Neural crest cell (in vitro differentiated cells): ENCODE data around the gene C1orf159. TPM values are rescaled to one million over a fixed set of nuclear protein-coding genes. Genes with fewer than 3 reads are reported as not detected.
A peak's percentile ranks its signal among the peaks of the same experiment; 100 is the strongest.

Experiments
- DNase-seq: peaks from one replicate; pipeline ENCODE4 v3.0.0; 2021; ENCODE audit warnings: low read depth, mixed read lengths, low spot score
- H3K27ac Mint-ChIP-seq: one replicate; pipeline ENCODE4 v1.8.0; 2021; ENCODE audit warnings: mild to moderate bottlenecking, mixed read lengths; ENCODE audit not compliant: unreplicated experiment
- H3K27me3 Mint-ChIP-seq: 2 replicates; pipeline ENCODE4 v1.8.0; 2021; ENCODE audit warnings: low read depth, mild to moderate bottlenecking, mixed read lengths
- H3K36me3 Mint-ChIP-seq: 2 replicates; pipeline ENCODE4 v1.8.0; 2021; ENCODE audit warnings: low read depth, mild to moderate bottlenecking, mixed read lengths
- H3K4me1 Mint-ChIP-seq: 2 replicates; pipeline ENCODE4 v1.8.0; 2021; ENCODE audit warnings: mixed read lengths
- H3K4me3 Mint-ChIP-seq: one replicate; pipeline ENCODE4 v1.8.0; 2021; ENCODE audit warnings: mild to moderate bottlenecking, mixed read lengths
- H3K9me3 Mint-ChIP-seq: 2 replicates; pipeline ENCODE4 v1.8.0; 2021; ENCODE audit warnings: mixed read lengths
- total RNA-seq: library from RNA; stranded (reverse); gene quantifications from 2 replicates; pipeline ENCODE4 v1.2.1, GENCODE V29; 2021
- TF ChIP-seq, protein P1 (sequence below): fragments of 200-600 bp; sonication (generic); conservative IDR thresholded peaks from 2 replicates; pipeline ENCODE4 v1.5.0; 2021; ENCODE audit warnings: antibody characterized with exemption, mild to moderate bottlenecking

The C1orf159 gene
- total RNA-seq, 1 donor from 2014 or later: 26.1 TPM

DNA sequence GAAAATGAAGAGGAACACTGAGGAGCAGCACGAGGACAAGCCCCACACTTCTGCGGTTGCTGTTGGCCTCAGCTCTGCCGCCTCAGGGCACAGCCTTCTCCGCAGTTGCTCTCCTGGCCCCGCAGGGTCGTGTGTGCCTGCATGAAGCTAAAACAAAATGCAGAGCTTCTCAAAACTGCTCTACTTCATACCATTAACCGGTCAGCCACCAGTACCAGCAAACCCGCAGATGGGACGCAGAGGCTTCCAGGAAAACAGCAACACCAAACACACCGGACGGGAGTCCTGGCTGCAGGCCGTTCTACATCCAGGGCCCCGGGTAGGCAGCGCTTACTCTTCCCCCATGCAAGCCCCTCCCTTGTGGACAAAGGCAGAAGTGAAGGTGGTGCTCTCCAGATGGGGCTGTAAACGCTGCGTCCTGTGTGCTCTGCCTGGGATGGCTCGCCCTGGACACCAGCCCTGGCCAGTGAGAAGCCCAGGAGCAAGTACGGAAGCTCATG lies 7.1 kb upstream of the C1orf159 start:
- peak overlapping the region; percentile 47 for H3K4me3 Mint-ChIP-seq
- H3K27ac Mint-ChIP-seq: peak overlapping the region; percentile 78

DNA sequence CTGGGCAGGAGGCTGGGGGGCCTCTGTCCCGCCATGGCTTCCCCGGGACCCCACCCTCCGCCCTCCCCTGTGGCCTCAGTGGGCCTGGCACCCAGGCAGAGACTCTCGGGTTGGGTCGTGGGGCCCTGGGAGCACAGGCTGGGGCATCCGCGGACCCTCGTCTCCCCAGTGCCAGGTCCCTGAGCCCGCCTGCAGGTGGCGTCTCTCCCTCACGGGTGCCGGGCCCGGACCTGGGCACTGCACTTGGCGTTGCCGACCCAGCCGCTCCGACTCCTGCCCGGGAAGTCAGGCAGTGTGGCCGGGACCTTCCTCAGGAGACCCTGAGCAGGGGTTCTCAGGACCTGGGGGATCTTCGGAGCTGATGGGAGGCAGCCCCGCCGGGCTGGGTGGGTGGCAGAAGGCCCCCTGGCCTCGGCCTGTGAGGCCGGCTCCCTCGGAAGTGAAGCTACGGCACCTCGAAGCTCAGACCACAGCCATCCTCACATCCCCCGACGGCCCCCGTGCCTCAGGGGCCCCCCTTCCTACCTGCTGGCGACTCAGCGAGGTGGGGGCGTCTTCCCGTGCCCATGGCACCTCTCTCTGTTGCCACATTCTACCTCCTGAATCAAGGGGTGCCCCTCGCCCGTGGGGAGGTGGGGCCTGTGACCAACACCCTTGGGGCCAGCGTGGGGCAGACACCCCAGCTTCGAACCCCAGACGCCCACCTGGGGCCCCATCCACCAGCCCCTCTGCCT lies 6.4 kb upstream of the C1orf159 start:
- H3K36me3 Mint-ChIP-seq: peaks cover 3% of the 10 kb centered on the region
- H3K27ac Mint-ChIP-seq: no peak overlapping the region
- H3K4me3 Mint-ChIP-seq: no peak overlapping the region
- H3K4me1 Mint-ChIP-seq: peaks cover 15% of the 10 kb centered on the region
- TF ChIP-seq, protein P1, sequence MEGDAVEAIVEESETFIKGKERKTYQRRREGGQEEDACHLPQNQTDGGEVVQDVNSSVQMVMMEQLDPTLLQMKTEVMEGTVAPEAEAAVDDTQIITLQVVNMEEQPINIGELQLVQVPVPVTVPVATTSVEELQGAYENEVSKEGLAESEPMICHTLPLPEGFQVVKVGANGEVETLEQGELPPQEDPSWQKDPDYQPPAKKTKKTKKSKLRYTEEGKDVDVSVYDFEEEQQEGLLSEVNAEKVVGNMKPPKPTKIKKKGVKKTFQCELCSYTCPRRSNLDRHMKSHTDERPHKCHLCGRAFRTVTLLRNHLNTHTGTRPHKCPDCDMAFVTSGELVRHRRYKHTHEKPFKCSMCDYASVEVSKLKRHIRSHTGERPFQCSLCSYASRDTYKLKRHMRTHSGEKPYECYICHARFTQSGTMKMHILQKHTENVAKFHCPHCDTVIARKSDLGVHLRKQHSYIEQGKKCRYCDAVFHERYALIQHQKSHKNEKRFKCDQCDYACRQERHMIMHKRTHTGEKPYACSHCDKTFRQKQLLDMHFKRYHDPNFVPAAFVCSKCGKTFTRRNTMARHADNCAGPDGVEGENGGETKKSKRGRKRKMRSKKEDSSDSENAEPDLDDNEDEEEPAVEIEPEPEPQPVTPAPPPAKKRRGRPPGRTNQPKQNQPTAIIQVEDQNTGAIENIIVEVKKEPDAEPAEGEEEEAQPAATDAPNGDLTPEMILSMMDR: peak; percentile 93
- H3K27me3 Mint-ChIP-seq: peaks cover 35% of the 10 kb centered on the region
- DNase-seq: peak; percentile 83
- H3K9me3 Mint-ChIP-seq: no peaks in the 10 kb centered on the region

More for the DNA sequence above, 7.1 kb upstream of the C1orf159 start:
- DNase-seq: no peak
- Mint-ChIP-seq H3K4me1 (peaks cover 15% of the 10 kb centered on the region), H3K27me3 (peaks cover 28% of the 10 kb centered on the region), H3K9me3 (no peaks in the 10 kb centered on the region), H3K36me3 (peaks cover 3% of the 10 kb centered on the region)
- TF ChIP-seq, protein P1: peak; percentile 34

DNA sequence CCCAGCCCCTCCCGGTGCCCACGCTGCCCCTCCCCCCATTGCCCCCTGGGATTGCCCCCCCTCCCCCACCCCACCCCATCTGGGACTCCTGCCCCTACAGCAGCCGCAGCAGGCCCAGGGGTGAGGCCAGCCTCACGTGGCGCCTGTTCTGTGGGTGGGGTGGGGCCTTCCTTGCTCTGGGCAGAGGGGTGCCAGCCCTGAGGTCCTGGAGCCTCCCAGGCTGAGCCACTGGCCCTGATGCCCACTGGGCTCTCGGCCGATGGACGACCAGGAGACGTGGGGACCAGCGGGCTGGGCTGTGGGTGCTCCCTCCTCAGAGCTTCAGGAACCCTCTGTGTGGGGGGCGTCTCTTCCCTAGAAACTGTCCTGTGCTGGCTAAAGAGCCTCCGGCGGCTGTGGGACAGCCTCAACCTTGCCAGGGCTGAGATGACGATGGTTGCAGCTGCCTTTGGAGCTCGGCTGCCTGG lies 5.8 kb upstream of the C1orf159 start:
- TF ChIP-seq, protein P1: no peak
- Mint-ChIP-seq H3K4me1 (peaks cover 15% of the 10 kb centered on the region), H3K9me3 (no peaks in the 10 kb centered on the region), H3K27ac (no peak overlapping the region), H3K27me3 (peaks cover 37% of the 10 kb centered on the region), H3K36me3 (peaks cover 3% of the 10 kb centered on the region), H3K4me3 (no peak overlapping the region)
- DNase-seq: no peak

DNA sequence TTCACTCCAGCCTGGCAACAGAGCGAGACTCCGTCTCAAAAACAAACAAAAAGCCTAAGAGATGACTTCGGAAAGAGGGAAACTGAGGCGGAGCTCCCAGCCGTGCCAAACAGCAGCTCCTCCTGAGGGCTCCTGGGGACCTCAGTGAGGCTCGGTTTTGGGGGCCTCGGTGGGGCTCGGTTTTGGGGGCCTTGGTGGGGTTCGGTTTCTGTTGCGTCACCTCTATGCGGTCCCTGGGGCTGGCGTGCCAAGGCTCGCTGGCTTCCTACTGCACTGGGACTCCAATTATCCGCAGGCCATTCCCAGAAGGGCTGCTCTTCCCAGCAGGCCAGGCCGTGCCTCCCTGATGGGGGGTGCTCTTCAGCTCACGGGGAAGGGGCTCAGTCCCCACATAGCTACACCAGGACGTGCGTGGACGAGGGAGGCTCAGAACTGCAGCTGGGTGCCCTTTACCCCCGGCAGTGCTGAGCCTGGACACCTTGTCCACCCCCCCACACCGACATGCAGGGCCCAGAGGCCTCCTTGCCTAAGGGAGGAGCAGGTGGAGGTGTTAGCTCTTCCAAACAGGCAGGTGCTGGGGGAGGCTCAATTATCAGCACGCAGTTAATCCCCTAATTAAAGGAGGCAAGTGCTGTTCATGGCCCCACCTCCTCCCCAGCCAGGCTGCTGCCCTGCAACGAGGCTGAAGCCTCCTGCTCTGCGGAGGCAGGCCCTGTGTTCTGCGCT lies 5.1 kb upstream of the C1orf159 start:
- H3K27ac Mint-ChIP-seq: no peak overlapping the region
- H3K4me3 Mint-ChIP-seq: no peak overlapping the region
- H3K4me1 Mint-ChIP-seq: peaks cover 15% of the 10 kb centered on the region
- DNase-seq: no peak
- peaks cover 39% of the 10 kb centered on the region for H3K27me3 Mint-ChIP-seq
- peaks cover 3% of the 10 kb centered on the region for H3K36me3 Mint-ChIP-seq
- TF ChIP-seq, protein P1: no peak
- no peaks in the 10 kb centered on the region for H3K9me3 Mint-ChIP-seq

DNA sequence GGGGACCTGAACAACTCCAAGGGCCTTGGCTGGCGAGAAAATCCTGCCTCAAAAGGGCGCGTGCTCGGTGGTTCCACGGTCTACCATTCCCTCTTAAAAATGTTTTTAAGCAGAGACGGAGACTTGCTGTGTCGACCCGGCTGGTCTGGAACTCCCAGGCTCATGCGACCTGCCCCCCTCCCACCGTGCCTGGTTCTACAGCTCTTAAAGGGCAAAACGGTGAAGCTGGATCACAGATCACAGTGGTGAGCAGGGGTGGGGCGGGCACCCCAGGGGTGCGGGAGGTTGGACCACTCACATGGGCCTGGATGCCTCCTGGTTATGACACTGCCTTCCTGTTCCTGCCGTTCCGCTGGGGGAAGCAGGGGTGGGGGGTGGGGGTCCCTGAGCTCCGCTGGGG lies 4.2 kb upstream of the C1orf159 start:
- Mint-ChIP-seq H3K27me3 (peaks cover 39% of the 10 kb centered on the region), H3K36me3 (peaks cover 3% of the 10 kb centered on the region), H3K4me3 (peak overlapping the region; percentile 19), H3K4me1 (peaks cover 17% of the 10 kb centered on the region), H3K27ac (no peak overlapping the region), H3K9me3 (no peaks in the 10 kb centered on the region)
- TF ChIP-seq, protein P1: no peak
- DNase-seq: no peak
